ENCODE data around the gene COLQ.
"Not testable (repeated sequence)": the region's sequence is repeated elsewhere in the genome, so short reads cannot be mapped to it uniquely, and the experiment has no call there.

COLQ gene

GRCh38 chr3:15486979-15487378 is 34.5 kb downstream of the COLQ start:
- no peak for TF ChIP-seq CTCF (conservative IDR thresholded peaks at IDR 0.05; ENCODE audit: control insufficient read depth, insufficient read depth, low read depth, low read length)
- DNase-seq (ENCODE audit: low read depth) = no peak

GRCh38 chr3:15486020-15486419 is 35.5 kb downstream of the COLQ start:
- DNase-seq (ENCODE audit: low read depth) = no peak
- no peak overlapping the region for H3K4me3 ChIP-seq (ENCODE audit: control insufficient read depth, low read depth, low read length)
- TF ChIP-seq CTCF (conservative IDR thresholded peaks at IDR 0.05; ENCODE audit: control insufficient read depth, insufficient read depth, low read depth, low read length) = no peak

More at GRCh38 chr3:15486979-15487378, 34.5 kb downstream of the COLQ start:
- H3K4me3 ChIP-seq (ENCODE audit: control insufficient read depth, low read depth, low read length) = no peak overlapping the region

DNA sequence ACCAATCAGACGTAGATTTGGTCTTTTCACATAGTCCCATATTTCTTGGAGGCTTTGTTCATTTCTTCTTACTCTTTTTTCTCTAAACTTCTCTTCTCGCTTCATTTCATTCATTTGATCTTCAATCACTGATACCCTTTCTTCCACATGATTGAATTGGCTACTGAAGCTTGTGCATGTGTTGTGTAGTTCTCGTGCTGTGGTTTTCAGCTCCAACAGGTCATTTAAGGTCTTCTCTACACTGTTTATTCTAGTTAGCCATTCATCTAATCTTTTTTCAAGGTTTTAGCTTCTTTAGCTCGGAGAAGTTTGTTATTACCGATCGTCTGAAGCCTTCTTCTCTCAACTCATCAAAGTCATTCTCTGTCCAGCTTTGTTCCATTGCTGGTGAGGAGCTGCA is 37.0 kb downstream of the COLQ start:
- not testable (repeated sequence) for DNase-seq (ENCODE audit: low read depth); H3K4me3 ChIP-seq (ENCODE audit: control insufficient read depth, low read depth, low read length)

- no peak for TF ChIP-seq CTCF (conservative IDR thresholded peaks at IDR 0.05; ENCODE audit: control insufficient read depth, insufficient read depth, low read depth, low read length)
- no peak for DNase-seq (ENCODE audit: low read depth)
- no peak overlapping the region for H3K4me3 ChIP-seq (ENCODE audit: control insufficient read depth, low read depth, low read length)
Observed at GRCh38 chr3:15479400-15480224, 41.9 kb downstream of the COLQ start.

DNA sequence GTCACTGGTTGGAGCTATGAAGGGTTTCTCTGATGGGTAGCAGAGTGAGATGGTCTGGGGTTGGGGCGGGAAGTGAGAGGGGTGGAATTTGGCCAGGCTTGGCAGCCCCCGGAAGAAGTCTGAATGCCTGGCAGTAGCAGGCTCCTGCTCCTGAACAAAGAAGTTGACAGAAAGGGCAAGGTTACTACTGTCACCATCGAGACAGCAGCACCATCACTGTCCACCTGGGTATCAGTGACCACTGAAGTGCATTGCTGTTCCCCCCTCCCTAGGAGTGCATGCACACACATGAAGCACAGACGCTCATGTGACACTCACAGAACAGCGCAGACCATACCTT is 42.9 kb downstream of the COLQ start:
- no peak for TF ChIP-seq CTCF (conservative IDR thresholded peaks at IDR 0.05; ENCODE audit: control insufficient read depth, insufficient read depth, low read depth, low read length)
- DNase-seq (ENCODE audit: low read depth) = no peak
- H3K4me3 ChIP-seq (ENCODE audit: control insufficient read depth, low read depth, low read length) = no peak overlapping the region

GRCh38 chr3:15477951-15478639 is 43.4 kb downstream of the COLQ start:
- no peak overlapping the region for H3K4me3 ChIP-seq (ENCODE audit: control insufficient read depth, low read depth, low read length)
- TF ChIP-seq CTCF (conservative IDR thresholded peaks at IDR 0.05; ENCODE audit: control insufficient read depth, insufficient read depth, low read depth, low read length) = no peak
- DNase-seq (ENCODE audit: low read depth) = no peak

GRCh38 chr3:15476378-15476777 is 45.1 kb downstream of the COLQ start:
- peak; percentile 39 for DNase-seq (ENCODE audit: low read depth)
- no peak overlapping the region for H3K4me3 ChIP-seq (ENCODE audit: control insufficient read depth, low read depth, low read length)
- no peak for TF ChIP-seq CTCF (conservative IDR thresholded peaks at IDR 0.05; ENCODE audit: control insufficient read depth, insufficient read depth, low read depth, low read length)
